Measurements from ENCODE around the gene COMT. TPM values are rescaled to one million over a fixed set of nuclear protein-coding genes. Genes with fewer than 3 reads are reported as not detected.

COMT gene
- total and polyA plus RNA-seq, 9 of the 15 experiments (the other 6 are each of a cell fraction or from before 2014, with no cell fraction given) = 12.5 to 351 (median 155) TPM

DNA sequence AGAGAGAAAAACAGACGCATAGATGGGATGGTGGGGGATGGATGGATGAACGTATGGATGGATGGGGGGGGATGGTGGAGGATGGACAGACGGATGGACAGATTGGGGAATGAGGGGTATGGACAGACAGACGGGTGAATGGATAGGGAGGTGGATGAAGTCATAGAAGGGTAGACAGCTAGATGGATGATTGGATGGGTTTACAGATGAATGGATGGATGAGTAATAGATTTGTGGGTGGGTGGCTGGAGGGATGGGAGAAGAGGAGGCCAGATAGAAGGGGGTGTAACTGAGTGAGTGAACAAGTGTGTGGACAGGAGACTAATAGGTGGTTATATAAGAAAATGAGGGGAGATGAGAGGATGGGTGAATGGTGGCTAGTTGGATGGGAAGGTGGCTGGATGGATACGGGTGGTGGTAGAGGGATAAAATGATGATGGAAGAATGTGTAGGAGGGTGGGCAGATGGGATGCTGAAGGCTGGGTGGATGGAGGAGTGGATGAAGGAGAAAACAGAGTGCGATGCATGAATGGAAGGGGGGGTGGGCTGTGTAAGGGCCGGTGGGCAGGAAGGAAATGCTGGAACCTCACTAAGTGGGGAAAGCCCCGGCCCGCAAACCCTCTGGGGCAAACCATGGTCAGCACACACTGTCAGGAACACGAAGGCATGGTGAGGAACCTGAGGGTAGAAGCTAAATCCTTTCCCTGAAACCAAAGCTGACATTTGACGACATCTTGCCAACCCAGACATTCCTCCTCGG, 53.5 kb downstream of the COMT start (continued):
- TF ChIP-seq, protein P1, sequence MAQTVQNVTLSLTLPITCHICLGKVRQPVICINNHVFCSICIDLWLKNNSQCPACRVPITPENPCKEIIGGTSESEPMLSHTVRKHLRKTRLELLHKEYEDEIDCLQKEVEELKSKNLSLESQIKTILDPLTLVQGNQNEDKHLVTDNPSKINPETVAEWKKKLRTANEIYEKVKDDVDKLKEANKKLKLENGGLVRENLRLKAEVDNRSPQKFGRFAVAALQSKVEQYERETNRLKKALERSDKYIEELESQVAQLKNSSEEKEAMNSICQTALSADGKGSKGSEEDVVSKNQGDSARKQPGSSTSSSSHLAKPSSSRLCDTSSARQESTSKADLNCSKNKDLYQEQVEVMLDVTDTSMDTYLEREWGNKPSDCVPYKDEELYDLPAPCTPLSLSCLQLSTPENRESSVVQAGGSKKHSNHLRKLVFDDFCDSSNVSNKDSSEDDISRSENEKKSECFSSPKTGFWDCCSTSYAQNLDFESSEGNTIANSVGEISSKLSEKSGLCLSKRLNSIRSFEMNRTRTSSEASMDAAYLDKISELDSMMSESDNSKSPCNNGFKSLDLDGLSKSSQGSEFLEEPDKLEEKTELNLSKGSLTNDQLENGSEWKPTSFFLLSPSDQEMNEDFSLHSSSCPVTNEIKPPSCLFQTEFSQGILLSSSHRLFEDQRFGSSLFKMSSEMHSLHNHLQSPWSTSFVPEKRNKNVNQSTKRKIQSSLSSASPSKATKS (CRISPR knock-in tag; IDR thresholded peaks at IDR 0.05) = no peak
- TF ChIP-seq POLR2B (IDR thresholded peaks at IDR 0.05; ENCODE audit: low read depth, partially characterized antibody) = peak; percentile 34
- no peak for TF ChIP-seq CEBPB (tag; IDR thresholded peaks at IDR 0.05)
- no peak; a peak in 1 of 4 replicates for TF ChIP-seq SIN3A (IDR thresholded peaks at IDR 0.05; ENCODE audit: borderline replicate concordance in 2 of 2, control insufficient read depth in 1 of 2, low read depth in 2 of 2, low read length in 2 of 2)
- TF ChIP-seq FUS (optimal IDR thresholded peaks at IDR 0.05; ENCODE audit: low read depth, low read length) = no peak
- no peak for TF ChIP-seq SUPT5H (IDR thresholded peaks at IDR 0.05)
- no peak; a peak in 1 of 4 replicates for TF ChIP-seq KDM1A (IDR thresholded peaks at IDR 0.05)
- no peak for TF ChIP-seq NFE2L1 (tag; IDR thresholded peaks at IDR 0.05; ENCODE audit: borderline replicate concordance, low read depth)
- TF ChIP-seq, protein P2, sequence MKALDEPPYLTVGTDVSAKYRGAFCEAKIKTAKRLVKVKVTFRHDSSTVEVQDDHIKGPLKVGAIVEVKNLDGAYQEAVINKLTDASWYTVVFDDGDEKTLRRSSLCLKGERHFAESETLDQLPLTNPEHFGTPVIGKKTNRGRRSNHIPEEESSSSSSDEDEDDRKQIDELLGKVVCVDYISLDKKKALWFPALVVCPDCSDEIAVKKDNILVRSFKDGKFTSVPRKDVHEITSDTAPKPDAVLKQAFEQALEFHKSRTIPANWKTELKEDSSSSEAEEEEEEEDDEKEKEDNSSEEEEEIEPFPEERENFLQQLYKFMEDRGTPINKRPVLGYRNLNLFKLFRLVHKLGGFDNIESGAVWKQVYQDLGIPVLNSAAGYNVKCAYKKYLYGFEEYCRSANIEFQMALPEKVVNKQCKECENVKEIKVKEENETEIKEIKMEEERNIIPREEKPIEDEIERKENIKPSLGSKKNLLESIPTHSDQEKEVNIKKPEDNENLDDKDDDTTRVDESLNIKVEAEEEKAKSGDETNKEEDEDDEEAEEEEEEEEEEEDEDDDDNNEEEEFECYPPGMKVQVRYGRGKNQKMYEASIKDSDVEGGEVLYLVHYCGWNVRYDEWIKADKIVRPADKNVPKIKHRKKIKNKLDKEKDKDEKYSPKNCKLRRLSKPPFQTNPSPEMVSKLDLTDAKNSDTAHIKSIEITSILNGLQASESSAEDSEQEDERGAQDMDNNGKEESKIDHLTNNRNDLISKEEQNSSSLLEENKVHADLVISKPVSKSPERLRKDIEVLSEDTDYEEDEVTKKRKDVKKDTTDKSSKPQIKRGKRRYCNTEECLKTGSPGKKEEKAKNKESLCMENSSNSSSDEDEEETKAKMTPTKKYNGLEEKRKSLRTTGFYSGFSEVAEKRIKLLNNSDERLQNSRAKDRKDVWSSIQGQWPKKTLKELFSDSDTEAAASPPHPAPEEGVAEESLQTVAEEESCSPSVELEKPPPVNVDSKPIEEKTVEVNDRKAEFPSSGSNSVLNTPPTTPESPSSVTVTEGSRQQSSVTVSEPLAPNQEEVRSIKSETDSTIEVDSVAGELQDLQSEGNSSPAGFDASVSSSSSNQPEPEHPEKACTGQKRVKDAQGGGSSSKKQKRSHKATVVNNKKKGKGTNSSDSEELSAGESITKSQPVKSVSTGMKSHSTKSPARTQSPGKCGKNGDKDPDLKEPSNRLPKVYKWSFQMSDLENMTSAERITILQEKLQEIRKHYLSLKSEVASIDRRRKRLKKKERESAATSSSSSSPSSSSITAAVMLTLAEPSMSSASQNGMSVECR (CRISPR knock-in tag; IDR thresholded peaks at IDR 0.05) = no peak
- TF ChIP-seq, protein P3, sequence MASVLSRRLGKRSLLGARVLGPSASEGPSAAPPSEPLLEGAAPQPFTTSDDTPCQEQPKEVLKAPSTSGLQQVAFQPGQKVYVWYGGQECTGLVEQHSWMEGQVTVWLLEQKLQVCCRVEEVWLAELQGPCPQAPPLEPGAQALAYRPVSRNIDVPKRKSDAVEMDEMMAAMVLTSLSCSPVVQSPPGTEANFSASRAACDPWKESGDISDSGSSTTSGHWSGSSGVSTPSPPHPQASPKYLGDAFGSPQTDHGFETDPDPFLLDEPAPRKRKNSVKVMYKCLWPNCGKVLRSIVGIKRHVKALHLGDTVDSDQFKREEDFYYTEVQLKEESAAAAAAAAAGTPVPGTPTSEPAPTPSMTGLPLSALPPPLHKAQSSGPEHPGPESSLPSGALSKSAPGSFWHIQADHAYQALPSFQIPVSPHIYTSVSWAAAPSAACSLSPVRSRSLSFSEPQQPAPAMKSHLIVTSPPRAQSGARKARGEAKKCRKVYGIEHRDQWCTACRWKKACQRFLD (CRISPR knock-in tag; IDR thresholded peaks at IDR 0.05) = no peak
- TF ChIP-seq ZNF311 (CRISPR knock-in tag; IDR thresholded peaks at IDR 0.05) = no peak
- TF ChIP-seq, protein P4, sequence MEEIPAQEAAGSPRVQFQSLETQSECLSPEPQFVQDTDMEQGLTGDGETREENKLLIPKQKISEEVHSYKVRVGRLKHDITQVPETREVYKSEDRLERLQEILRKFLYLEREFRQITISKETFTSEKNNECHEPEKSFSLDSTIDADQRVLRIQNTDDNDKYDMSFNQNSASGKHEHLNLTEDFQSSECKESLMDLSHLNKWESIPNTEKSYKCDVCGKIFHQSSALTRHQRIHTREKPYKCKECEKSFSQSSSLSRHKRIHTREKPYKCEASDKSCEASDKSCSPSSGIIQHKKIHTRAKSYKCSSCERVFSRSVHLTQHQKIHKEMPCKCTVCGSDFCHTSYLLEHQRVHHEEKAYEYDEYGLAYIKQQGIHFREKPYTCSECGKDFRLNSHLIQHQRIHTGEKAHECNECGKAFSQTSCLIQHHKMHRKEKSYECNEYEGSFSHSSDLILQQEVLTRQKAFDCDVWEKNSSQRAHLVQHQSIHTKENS (CRISPR knock-in tag; IDR thresholded peaks at IDR 0.05) = no peak
- TF ChIP-seq NCOA2 (IDR thresholded peaks at IDR 0.05; ENCODE audit: partially characterized antibody in 2 of 2) = no peak
- TF ChIP-seq HMG20B (CRISPR knock-in tag; IDR thresholded peaks at IDR 0.05) = no peak
- TF ChIP-seq RFX5 (IDR thresholded peaks at IDR 0.05; ENCODE audit: low read depth, low read length) = no peak
- no peak for TF ChIP-seq KLF10 (CRISPR knock-in tag; IDR thresholded peaks at IDR 0.05)
- TF ChIP-seq NFE2 (IDR thresholded peaks at IDR 0.05; ENCODE audit: low read depth) = no peak
- TF ChIP-seq ESRRB (CRISPR knock-in tag; IDR thresholded peaks at IDR 0.05; ENCODE audit: borderline replicate concordance) = no peak
- TF ChIP-seq HDGF (IDR thresholded peaks at IDR 0.05) = peak; percentile 86
